Smooth muscle cell (in vitro differentiated cells): Measurements from ENCODE around the gene FAM120AOS. TPM values are rescaled to one million over a fixed set of nuclear protein-coding genes. Genes with fewer than 3 reads are reported as not detected.

Source experiments
- DNase-seq: peaks from one replicate; lab custom pipeline; 2025; ENCODE audit not compliant: unreplicated experiment; lab: John Stamatoyannopoulos, UW
- H2AFZ ChIP-seq: fragments of 200-600 bp; sonication (generic); 2 replicates; pipeline ENCODE4 v1.6.0; 2016; ENCODE audit warnings: antibody characterized with exemption, low read depth, mild to moderate bottlenecking
- H3F3A ChIP-seq: fragments of 200-600 bp; sonication (generic); 2 replicates; pipeline ENCODE4 v1.6.0; 2017; ENCODE audit warnings: antibody characterized with exemption, low read depth
- H3K27ac ChIP-seq: fragments of 200-600 bp; sonication (generic); 2 replicates; pipeline ENCODE4 v1.5.1; 2016; ENCODE audit warnings: low read depth, mild to moderate bottlenecking
- H3K27me3 ChIP-seq: fragments of 200-600 bp; sonication (generic); 2 replicates; pipeline ENCODE4 v1.6.1; 2016; ENCODE audit warnings: low read depth, mild to moderate bottlenecking
- H3K36me3 ChIP-seq: fragments of 200-600 bp; sonication (generic); 2 replicates; pipeline ENCODE4 v1.5.1; 2016; ENCODE audit warnings: low read depth
- H3K4me1 ChIP-seq: fragments of 200-600 bp; sonication (generic); 2 replicates; pipeline ENCODE4 v1.5.1; 2016; ENCODE audit warnings: low read depth
- H3K4me2 ChIP-seq: fragments of 200-600 bp; sonication (generic); 2 replicates; pipeline ENCODE4 v1.6.0; 2016; ENCODE audit warnings: mild to moderate bottlenecking
- H3K4me3 ChIP-seq: fragments of 200-600 bp; sonication (generic); 2 replicates; pipeline ENCODE4 v1.5.1; 2016; ENCODE audit warnings: mild to moderate bottlenecking
- H3K79me2 ChIP-seq: fragments of 200-600 bp; sonication (generic); 2 replicates; pipeline ENCODE4 v1.6.0; 2016; ENCODE audit warnings: low read depth, mild to moderate bottlenecking
- H3K9ac ChIP-seq: fragments of 200-600 bp; sonication (generic); 2 replicates; pipeline ENCODE4 v1.6.0; 2016; ENCODE audit warnings: low read depth
- H3K9me3 ChIP-seq: fragments of 200-600 bp; sonication (generic); replicated peaks from 2 replicates; pipeline ENCODE4 v1.5.1; 2016; ENCODE audit warnings: low read depth
- H4K20me1 ChIP-seq: fragments of 200-600 bp; sonication (generic); 2 replicates; pipeline ENCODE4 v1.6.0; 2016; ENCODE audit warnings: low read depth
- CTCF ChIP-seq: fragments of 200-600 bp; sonication (generic); IDR thresholded peaks from 2 replicates; pipeline ENCODE4 v1.5.1; 2017; ENCODE audit warnings: borderline replicate concordance, mild to moderate bottlenecking, antibody characterized with exemption; ENCODE audit not compliant: insufficient read depth, poor library complexity, severe bottlenecking
- WGBS: methylation state at CpG from one replicate; pipeline ENCODE4 v1.1.7; 2016; ENCODE audit warnings: low lambda C conversion rate; 5-methylcytosine and 5-hydroxymethylcytosine counted together
- polyA plus RNA-seq: library from polyadenylated mRNA; unstranded; fragments of >200 nt; fragmentation: Nextera tagmentation; extraction: Ambion mirVana; gene quantifications from 2 replicates; pipeline ENCODE4 v1.2.1, GENCODE V29; 2016
- total RNA-seq: library from RNA; depleted of rRNA; stranded (reverse); fragments of >200 nt; gene quantifications from 2 replicates; pipeline ENCODE4 v1.2.3, GENCODE V29; 2014

FAM120AOS gene
- total and polyA plus RNA-seq, 2 experiments from 2014 or later, result 18.7 to 28.8 TPM

GRCh38 chr9:93460689-93461413 is 7.5 kb upstream of the FAM120AOS start:
- Histone ChIP-seq H2AFZ (no peak overlapping the region), H4K20me1 (peaks cover 100% of the 10 kb centered on the region), H3K4me3 (no peak overlapping the region), H3K4me1 (no peaks in the 10 kb centered on the region), H3F3A (peaks cover 4% of the 10 kb centered on the region), H3K27ac (no peak overlapping the region), H3K9me3 (no peaks in the 10 kb centered on the region), H3K4me2 (no peak overlapping the region), H3K79me2 (peaks cover 100% of the 10 kb centered on the region), H3K27me3 (no peaks in the 10 kb centered on the region), H3K36me3 (no peaks in the 10 kb centered on the region), H3K9ac (no peak overlapping the region)
- DNase-seq, result no peak
- 94% methylated on average over 3 of the region's 3 CpGs for WGBS
- TF ChIP-seq CTCF, result no peak

DNA sequence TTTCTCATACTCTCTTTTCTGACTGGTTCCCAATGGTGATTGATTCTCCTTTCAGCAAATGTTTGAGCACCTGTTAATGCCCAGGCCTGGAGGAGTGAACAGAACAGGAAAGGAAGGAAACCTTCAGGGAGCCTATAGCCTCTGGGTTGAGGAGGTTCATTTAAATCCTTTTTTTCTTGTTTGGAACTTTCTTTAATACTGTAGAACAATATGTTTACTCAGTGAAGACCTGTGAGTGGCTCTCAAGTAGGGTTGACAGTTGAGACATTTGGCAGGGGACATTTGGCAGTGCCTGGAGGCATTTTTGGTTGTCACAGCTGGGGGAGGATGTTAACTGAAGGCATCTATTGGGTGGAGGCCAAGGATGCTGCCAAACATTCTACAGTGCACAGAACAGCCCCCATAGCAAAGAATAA is 6.1 kb upstream of the FAM120AOS start:
- peaks cover 4% of the 10 kb centered on the region for H3F3A ChIP-seq
- peaks cover 100% of the 10 kb centered on the region for H4K20me1 ChIP-seq
- no peak overlapping the region for H3K4me3 ChIP-seq
- no peak overlapping the region for H3K27ac ChIP-seq
- H3K27me3 ChIP-seq, result no peaks in the 10 kb centered on the region
- no peaks in the 10 kb centered on the region for H3K36me3 ChIP-seq
- H2AFZ ChIP-seq, result no peak overlapping the region
- no peaks in the 10 kb centered on the region for H3K9me3 ChIP-seq
- H3K9ac ChIP-seq, result no peak overlapping the region
- peaks cover 3% of the 10 kb centered on the region for H3K4me1 ChIP-seq
- no peak overlapping the region for H3K4me2 ChIP-seq
- peaks cover 100% of the 10 kb centered on the region for H3K79me2 ChIP-seq
- no peak for TF ChIP-seq CTCF
- no peak for DNase-seq

- no peaks in the 10 kb centered on the region for H3K36me3 ChIP-seq
- no peak for TF ChIP-seq CTCF
- WGBS, result 92% methylated on average over 4 of the region's 4 CpGs
Observed at GRCh38 chr9:93458712-93459111, 5.3 kb upstream of the FAM120AOS start.

GRCh38 chr9:93457006-93457405 is 3.6 kb upstream of the FAM120AOS start:
- Histone ChIP-seq H3K79me2 (peaks cover 97% of the 10 kb centered on the region), H3K27ac (no peak overlapping the region), H3K36me3 (no peaks in the 10 kb centered on the region), H2AFZ (no peak overlapping the region), H3K9ac (no peak overlapping the region), H3K9me3 (no peaks in the 10 kb centered on the region), H3K4me3 (no peak overlapping the region), H4K20me1 (peaks cover 83% of the 10 kb centered on the region), H3F3A (peaks cover 17% of the 10 kb centered on the region), H3K27me3 (no peaks in the 10 kb centered on the region), H3K4me2 (no peak overlapping the region), H3K4me1 (peaks cover 10% of the 10 kb centered on the region)
- no peak for DNase-seq
- 94% methylated on average over 1 of the region's 1 CpG for WGBS
- no peak for TF ChIP-seq CTCF

More at GRCh38 chr9:93458712-93459111, 5.3 kb upstream of the FAM120AOS start:
- Histone ChIP-seq H3F3A (peaks cover 8% of the 10 kb centered on the region), H3K27ac (no peak overlapping the region), H3K27me3 (no peaks in the 10 kb centered on the region), H3K9ac (no peak overlapping the region), H3K9me3 (no peaks in the 10 kb centered on the region), H3K4me3 (no peak overlapping the region), H3K4me2 (no peak overlapping the region), H4K20me1 (peaks cover 100% of the 10 kb centered on the region), H3K4me1 (peaks cover 10% of the 10 kb centered on the region), H3K79me2 (peaks cover 100% of the 10 kb centered on the region), H2AFZ (no peak overlapping the region)
- no peak for DNase-seq
